ENCODE data around the gene FNDC3B.

DNA sequence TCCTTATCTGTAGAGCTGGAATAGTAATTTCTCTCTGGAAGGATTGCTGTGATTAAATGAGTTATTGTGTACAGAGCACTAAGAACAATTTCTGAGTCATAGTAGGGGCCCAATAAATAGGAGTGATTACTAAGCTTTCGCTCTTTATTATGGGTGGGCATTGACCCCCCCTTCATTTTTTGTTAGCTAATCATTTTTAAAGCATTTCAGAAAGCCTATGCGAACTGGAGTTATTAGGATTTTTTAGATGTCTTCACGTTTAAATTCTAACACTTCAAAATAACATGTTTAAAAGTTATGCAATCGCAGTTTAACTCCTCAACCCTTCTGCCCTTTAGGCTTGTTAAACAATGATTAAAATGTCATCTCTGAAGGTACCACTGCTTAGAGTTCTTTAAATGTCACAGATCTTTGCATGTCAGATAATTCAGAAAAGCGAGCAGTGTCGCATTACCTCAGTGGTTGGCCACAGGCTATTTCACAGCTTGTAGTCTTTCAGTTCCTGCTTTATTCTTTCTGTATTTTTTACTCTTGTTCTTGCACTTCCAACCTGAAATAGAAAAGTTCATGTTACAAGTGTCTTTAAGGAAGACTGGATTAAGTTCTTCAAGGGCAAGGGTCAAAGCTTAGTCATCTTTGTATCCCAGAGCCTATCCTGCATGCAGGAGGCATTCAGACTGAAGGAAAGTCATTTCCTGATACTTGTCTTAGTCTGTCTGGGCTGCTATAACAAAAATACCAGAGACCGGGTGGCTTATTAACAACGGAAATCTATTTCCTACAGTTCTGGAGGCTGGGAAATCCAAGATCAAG is 102.9 kb downstream of the FNDC3B start:
- TF ChIP-seq, protein P1, sequence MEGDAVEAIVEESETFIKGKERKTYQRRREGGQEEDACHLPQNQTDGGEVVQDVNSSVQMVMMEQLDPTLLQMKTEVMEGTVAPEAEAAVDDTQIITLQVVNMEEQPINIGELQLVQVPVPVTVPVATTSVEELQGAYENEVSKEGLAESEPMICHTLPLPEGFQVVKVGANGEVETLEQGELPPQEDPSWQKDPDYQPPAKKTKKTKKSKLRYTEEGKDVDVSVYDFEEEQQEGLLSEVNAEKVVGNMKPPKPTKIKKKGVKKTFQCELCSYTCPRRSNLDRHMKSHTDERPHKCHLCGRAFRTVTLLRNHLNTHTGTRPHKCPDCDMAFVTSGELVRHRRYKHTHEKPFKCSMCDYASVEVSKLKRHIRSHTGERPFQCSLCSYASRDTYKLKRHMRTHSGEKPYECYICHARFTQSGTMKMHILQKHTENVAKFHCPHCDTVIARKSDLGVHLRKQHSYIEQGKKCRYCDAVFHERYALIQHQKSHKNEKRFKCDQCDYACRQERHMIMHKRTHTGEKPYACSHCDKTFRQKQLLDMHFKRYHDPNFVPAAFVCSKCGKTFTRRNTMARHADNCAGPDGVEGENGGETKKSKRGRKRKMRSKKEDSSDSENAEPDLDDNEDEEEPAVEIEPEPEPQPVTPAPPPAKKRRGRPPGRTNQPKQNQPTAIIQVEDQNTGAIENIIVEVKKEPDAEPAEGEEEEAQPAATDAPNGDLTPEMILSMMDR (IDR thresholded peaks at IDR 0.05; ENCODE audit: insufficient read depth, low read length, poor library complexity, severe bottlenecking): no peak
- TF ChIP-seq EZH2phosphoT487 (conservative IDR thresholded peaks at IDR 0.05; ENCODE audit: low read length): no peak

All from SU-DHL-6 (cell line).